GM23248 (cell line): ENCODE measurements around the gene STIM1. TPM values are rescaled to one million over a fixed set of nuclear protein-coding genes. Genes with fewer than 3 reads are reported as not detected.

Experiments
- DNase-seq: peaks from one replicate; pipeline ENCODE4 v3.0.0-alpha.2; 2015
- H2AFZ ChIP-seq: fragments of 200-600 bp; sonication (generic); 2 replicates; pipeline ENCODE4 v1.6.1; 2016; ENCODE audit warnings: antibody characterized with exemption
- H3F3A ChIP-seq: fragments of 200-600 bp; sonication (generic); 2 replicates; pipeline ENCODE4 v1.6.1; 2016; ENCODE audit warnings: mild to moderate bottlenecking, antibody characterized with exemption, mixed run types; ENCODE audit not compliant: insufficient read depth
- H3K27ac ChIP-seq: fragments of 200-600 bp; sonication (generic); 2 replicates; pipeline ENCODE4 v1.5.1; 2016; ENCODE audit warnings: mild to moderate bottlenecking
- H3K27me3 ChIP-seq: fragments of 200-600 bp; sonication (generic); replicated peaks from 2 replicates; pipeline ENCODE4 v1.6.1; 2016; ENCODE audit warnings: mild to moderate bottlenecking; ENCODE audit not compliant: insufficient read depth
- H3K36me3 ChIP-seq: fragments of 200-600 bp; sonication (generic); 2 replicates; pipeline ENCODE4 v1.6.1; 2016; ENCODE audit warnings: low read depth, mild to moderate bottlenecking
- H3K4me1 ChIP-seq: fragments of 200-600 bp; sonication (generic); 2 replicates; pipeline ENCODE4 v1.6.1; 2016; ENCODE audit warnings: mild to moderate bottlenecking; ENCODE audit not compliant: insufficient read depth
- H3K4me2 ChIP-seq: fragments of 200-600 bp; sonication (generic); one replicate; pipeline ENCODE4 v1.6.1; 2016; ENCODE audit warnings: mild to moderate bottlenecking; ENCODE audit not compliant: unreplicated experiment
- H3K4me3 ChIP-seq: fragments of 200-600 bp; sonication (generic); 2 replicates; pipeline ENCODE4 v1.5.1; 2016; ENCODE audit warnings: mild to moderate bottlenecking
- H3K79me2 ChIP-seq: fragments of 200-600 bp; sonication (generic); 2 replicates; pipeline ENCODE4 v1.6.1; 2016; ENCODE audit warnings: mild to moderate bottlenecking; ENCODE audit not compliant: insufficient read depth
- H3K9ac ChIP-seq: fragments of 200-600 bp; sonication (generic); 2 replicates; pipeline ENCODE4 v1.6.1; 2016; ENCODE audit warnings: mild to moderate bottlenecking
- H3K9me2 ChIP-seq: fragments of 200-600 bp; sonication (generic); 2 replicates; pipeline ENCODE4 v1.6.1; 2016; ENCODE audit warnings: mixed run types, mild to moderate bottlenecking, moderate library complexity; ENCODE audit not compliant: insufficient read depth
- H3K9me3 ChIP-seq: fragments of 200-600 bp; sonication (generic); one replicate; pipeline ENCODE4 v1.6.1; 2017; ENCODE audit warnings: low read depth
- H4K20me1 ChIP-seq: fragments of 200-600 bp; sonication (generic); 2 replicates; pipeline ENCODE4 v1.6.0; 2016; ENCODE audit not compliant: insufficient read depth
- EZH2 ChIP-seq: fragments of 200-600 bp; sonication (generic); IDR thresholded peaks from 2 replicates; pipeline ENCODE4 v1.6.1; 2018; ENCODE audit warnings: antibody characterized with exemption, mild to moderate bottlenecking; ENCODE audit not compliant: insufficient read depth, poor library complexity, severe bottlenecking
- EZH2phosphoT487 ChIP-seq: fragments of 200-600 bp; sonication (generic); IDR thresholded peaks from 2 replicates; pipeline ENCODE4 v1.6.1; 2018; ENCODE audit warnings: antibody characterized with exemption, moderate library complexity, mild to moderate bottlenecking, low read depth; ENCODE audit not compliant: insufficient read depth
- WGBS, 2 experiments: methylation state at CpG; one replicate each; pipeline ENCODE4 v1.1.6; 2015 to 2017; ENCODE audit warnings: low lambda C conversion rate in 2 of 2, low coverage in 1 of 2; ENCODE audit errors: missing lambda C conversion rate in 2 of 2; 5-methylcytosine and 5-hydroxymethylcytosine counted together
- in situ Hi-C: fragments of 300-500 bp; cut with MboI; formaldehyde crosslinking; loops from 2 replicates; pipeline ENCODE4 v1.15.0; 2020
- polyA plus RNA-seq: library from polyadenylated mRNA; unstranded; fragments of >200 nt; fragmentation: Nextera tagmentation; extraction: Ambion mirVana; gene quantifications from 2 replicates; pipeline ENCODE4 v1.2.1, GENCODE V29; 2016
- total RNA-seq: library from RNA; depleted of rRNA; stranded (reverse); fragments of >200 nt; shearing (Covaris generic); gene quantifications from 2 replicates; pipeline ENCODE4 v1.2.3, GENCODE V29; 2014

The STIM1 gene
- total and polyA plus RNA-seq, 2 experiments from 2014 or later = 22.3 to 24.6 TPM

GRCh38 chr11:3823303-3823702 lies 32.2 kb upstream of the STIM1 start:
- Histone ChIP-seq H3F3A (0 out of 2 replicates have a peak, but pooled peaks cover 3% of the 10 kb centered on the region), H3K4me3 (no peak overlapping the region), H3K9me2 (no peaks in the 10 kb centered on the region), H4K20me1 (no peaks in the 10 kb centered on the region), H3K27me3 (no peaks in the 10 kb centered on the region), H2AFZ (no peak overlapping the region), H3K9me3 (no peaks in the 10 kb centered on the region), H3K4me1 (no peaks in the 10 kb centered on the region), H3K4me2 (no peak overlapping the region), H3K36me3 (peaks cover 4% of the 10 kb centered on the region; the same call in 1 of the 2 replicates), H3K9ac (no peak overlapping the region), H3K79me2 (no peaks in the 10 kb centered on the region), H3K27ac (no peak overlapping the region)
- no peak for TF ChIP-seq EZH2phosphoT487
- 34 to 39% methylated on average over 3 of the region's 3 CpGs for WGBS, 2 experiments
- in situ Hi-C loops = loop anchor here (25.0 kb wide), 1 partner anchor 361 kb away; no protein-coding TSS in a partner anchor
- DNase-seq = peak; percentile 94

GRCh38 chr11:3823762-3824506 lies 31.5 kb upstream of the STIM1 start:
- Histone ChIP-seq H3F3A (0 out of 2 replicates have a peak, but pooled peaks cover 3% of the 10 kb centered on the region), H3K9me3 (no peaks in the 10 kb centered on the region), H2AFZ (no peak overlapping the region), H4K20me1 (no peaks in the 10 kb centered on the region), H3K4me3 (no peak overlapping the region), H3K27me3 (no peaks in the 10 kb centered on the region), H3K27ac (no peak overlapping the region), H3K79me2 (no peaks in the 10 kb centered on the region; the same call in 1 of the 2 replicates), H3K36me3 (peaks cover 4% of the 10 kb centered on the region; the same call in 1 of the 2 replicates), H3K4me1 (no peaks in the 10 kb centered on the region), H3K9ac (no peak overlapping the region), H3K4me2 (no peak overlapping the region), H3K9me2 (no peaks in the 10 kb centered on the region)
- DNase-seq = no peak
- in situ Hi-C loops = loop anchor here (25.0 kb wide), 1 partner anchor 362 kb away; no protein-coding TSS in a partner anchor
- 90 to 93% methylated on average over 21 to 30 of the region's 30 CpGs for WGBS, 2 experiments
- no peak for TF ChIP-seq EZH2phosphoT487
- TF ChIP-seq EZH2 = no peak

- peaks cover 8% of the 10 kb centered on the region for H3K79me2 ChIP-seq
- H3K9ac ChIP-seq = no peak overlapping the region
- peaks cover 9% of the 10 kb centered on the region for H3K36me3 ChIP-seq
- H3K4me1 ChIP-seq = no peaks in the 10 kb centered on the region
- DNase-seq = peak; percentile 41
- no peaks in the 10 kb centered on the region for H3K9me2 ChIP-seq
- in situ Hi-C loops = loop anchor here (25.0 kb wide), 1 partner anchor 363 kb away; no protein-coding TSS in a partner anchor
- H3F3A ChIP-seq = peaks cover 5% of the 10 kb centered on the region; the same call in 1 of the 2 replicates
- H2AFZ ChIP-seq = no peak overlapping the region
- H3K9me3 ChIP-seq = no peaks in the 10 kb centered on the region
- H3K4me3 ChIP-seq = no peak overlapping the region
- WGBS, 2 experiments = 81 to 84% methylated on average over 18 of the region's 18 CpGs
- no peak overlapping the region for H3K4me2 ChIP-seq
- H3K27me3 ChIP-seq = no peaks in the 10 kb centered on the region
- TF ChIP-seq EZH2phosphoT487 = no peak
- no peak for TF ChIP-seq EZH2
- H3K27ac ChIP-seq = no peak overlapping the region
- H4K20me1 ChIP-seq = no peaks in the 10 kb centered on the region
Observed at GRCh38 chr11:3824714-3825472, 30.6 kb upstream of the STIM1 start.

GRCh38 chr11:3825473-3826154 lies 29.9 kb upstream of the STIM1 start:
- WGBS, 2 experiments = 83 to 85% methylated on average over 8 of the region's 8 CpGs
- no peak for DNase-seq
- TF ChIP-seq EZH2 = no peak
- Histone ChIP-seq H3F3A (peaks cover 8% of the 10 kb centered on the region; the same call in 1 of the 2 replicates), H3K79me2 (peaks cover 15% of the 10 kb centered on the region), H3K4me1 (no peaks in the 10 kb centered on the region), H3K9ac (no peak overlapping the region), H3K27ac (no peak overlapping the region), H2AFZ (no peak overlapping the region), H3K4me2 (no peak overlapping the region), H4K20me1 (no peaks in the 10 kb centered on the region), H3K27me3 (no peaks in the 10 kb centered on the region), H3K9me3 (no peaks in the 10 kb centered on the region), H3K9me2 (no peaks in the 10 kb centered on the region), H3K36me3 (peaks cover 14% of the 10 kb centered on the region), H3K4me3 (no peak overlapping the region)
- in situ Hi-C loops = no loop called here
